Left lung (tissue), 10 donors: ENCODE data around the gene WDR27. TPM values are rescaled to one million over a fixed set of nuclear protein-coding genes. Genes with fewer than 3 reads are reported as not detected.
"Not testable (repeated sequence)": the region's sequence is repeated elsewhere in the genome, so short reads cannot be mapped to it uniquely, and the experiment has no call there.

Experiments
- ATAC-seq: fragments of 200-7000 bp; cut with Tn5 transposase; one replicate; pipeline ENCODE4 v1.9.1; 2020; ENCODE audit warnings: moderate library complexity
- DNase-seq, 4 donors: peaks; one replicate each; pipeline ENCODE4 v3.0.0-alpha.2; 2013 to 2020
- H3K27ac ChIP-seq, 2 donors: fragments of 200-600 bp; sonication (generic) in 1 of 2; one replicate each; pipeline versions ENCODE4 v1.5.0 to v1.8.0; 2020 to 2021
- H3K27me3 ChIP-seq, 2 donors: fragments of 200-600 bp; sonication (generic) in 1 of 2; one replicate each; pipeline versions ENCODE4 v1.5.0 to v1.8.0; 2020 to 2021
- H3K36me3 ChIP-seq, 2 donors: fragments of 200-600 bp; sonication (generic) in 1 of 2; one replicate each; pipeline versions ENCODE4 v1.5.0 to v1.8.0; 2020 to 2021
- H3K4me1 ChIP-seq, 2 donors: fragments of 200-600 bp; one replicate each; pipeline ENCODE4 v1.8.0; 2021
- H3K4me3 ChIP-seq, 2 donors: fragments of 200-600 bp; sonication (generic) in 1 of 2; one replicate each; pipeline versions ENCODE4 v1.5.0 to v1.8.0; 2020 to 2021; ENCODE audit warnings: mild to moderate bottlenecking in 1 of 2
- H3K9me3 ChIP-seq, 2 donors: fragments of 200-600 bp; sonication (generic) in 1 of 2; one replicate each; pipeline versions ENCODE4 v1.5.0 to v1.8.0; 2020 to 2021
- CTCF ChIP-seq, 2 donors: fragments of 200-600 bp; sonication (generic) in 1 of 2; IDR thresholded peaks; one replicate each; pipeline versions ENCODE4 v1.5.0 to v1.8.0; 2021; ENCODE audit warnings: antibody characterized with exemption in 2 of 2
- intact Hi-C, 2 donors: fragments of 100-400 bp; cut with DNase I; formaldehyde crosslinking; loops; one replicate each; pipeline versions ENCODE4 v1.11.2 to v1.14.2; 2022
- polyA plus RNA-seq, 6 donors: library from polyadenylated mRNA; unstranded; fragments of 120-200 nt; gene quantifications; one replicate each; pipeline ENCODE4 v1.2.1, GENCODE V29; 2013; ENCODE audit not compliant: insufficient read length in 6 of 6
- total RNA-seq, 2 donors: library from RNA; stranded (reverse); fragmentation: NEBNext Ultra II Directional; extraction: Animal tissue kit (Norgen Biotek cat#: 25700); gene quantifications; one replicate each; pipeline ENCODE4 v1.2.1, GENCODE V29; 2021
- donor health status: DM: no; HTN: yes; CAD: no.
- donor health status: DM: no; HTN: no; CAD: no.

The WDR27 gene
- total and polyA plus RNA-seq, 8 donors, result 31.3 to 104 (median 86.3) TPM

DNA sequence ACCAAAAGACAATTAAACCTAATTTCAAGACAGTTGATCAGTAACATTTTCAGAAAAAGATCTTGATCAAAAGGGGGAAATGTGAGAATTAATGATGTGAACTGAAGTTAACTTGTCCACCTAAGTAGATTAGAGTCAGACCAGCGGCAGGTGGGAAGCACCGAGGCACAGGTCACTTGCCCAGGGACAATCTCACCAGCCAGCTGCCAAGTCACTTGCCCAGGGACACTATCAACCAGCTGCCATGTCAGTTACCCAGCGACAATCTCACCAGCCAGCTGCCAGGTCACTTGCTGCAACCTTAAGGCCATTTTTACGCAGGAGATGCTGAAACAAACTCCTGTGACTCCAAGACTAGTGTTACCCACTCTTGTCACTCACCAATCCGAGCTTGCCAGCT lies 260.5 kb downstream of the WDR27 start:
- intact Hi-C loops, result no loop called here

GRCh38 chr6:169439710-169440109 lies 262.1 kb downstream of the WDR27 start:
- Histone ChIP-seq H3K9me3 (peaks cover 0 to 9% of the 10 kb centered on the region in 2 donors), H3K4me1 (no peaks in the 10 kb centered on the region), H3K27me3 (no peaks in the 10 kb centered on the region), H3K4me3 (no peak overlapping the region), H3K27ac (no peak overlapping the region), H3K36me3 (peaks cover 0 to 2% of the 10 kb centered on the region in 2 donors)
- TF ChIP-seq CTCF (IDR thresholded peaks at IDR 0.05), result no peak
- no peak for DNase-seq
- no peak for ATAC-seq
- intact Hi-C loops, result no loop called here

More for the DNA sequence above, 260.5 kb downstream of the WDR27 start:
- TF ChIP-seq CTCF (IDR thresholded peaks at IDR 0.05), result no peak
- DNase-seq (no peak), ATAC-seq (no peak)
- no peak overlapping the region for H3K27ac ChIP-seq
- peaks cover 0 to 2% of the 10 kb centered on the region in 2 donors for H3K36me3 ChIP-seq
- no peak overlapping the region for H3K4me3 ChIP-seq
- H3K4me1 ChIP-seq, result no peaks in the 10 kb centered on the region
- no peaks in the 10 kb centered on the region for H3K27me3 ChIP-seq
- peaks cover 0 to 2% of the 10 kb centered on the region in 2 donors for H3K9me3 ChIP-seq

- intact Hi-C loops, DNase-seq, ATAC-seq, H3K27ac ChIP-seq, H3K27me3 ChIP-seq, H3K4me3 ChIP-seq, H3K4me1 ChIP-seq, H3K36me3 ChIP-seq: not testable (repeated sequence)
- H3K9me3 ChIP-seq, result peaks cover 8 to 60% of the 10 kb centered on the region in 2 donors
Observed at GRCh38 chr6:169434554-169434953, 267.3 kb downstream of the WDR27 start.

DNA sequence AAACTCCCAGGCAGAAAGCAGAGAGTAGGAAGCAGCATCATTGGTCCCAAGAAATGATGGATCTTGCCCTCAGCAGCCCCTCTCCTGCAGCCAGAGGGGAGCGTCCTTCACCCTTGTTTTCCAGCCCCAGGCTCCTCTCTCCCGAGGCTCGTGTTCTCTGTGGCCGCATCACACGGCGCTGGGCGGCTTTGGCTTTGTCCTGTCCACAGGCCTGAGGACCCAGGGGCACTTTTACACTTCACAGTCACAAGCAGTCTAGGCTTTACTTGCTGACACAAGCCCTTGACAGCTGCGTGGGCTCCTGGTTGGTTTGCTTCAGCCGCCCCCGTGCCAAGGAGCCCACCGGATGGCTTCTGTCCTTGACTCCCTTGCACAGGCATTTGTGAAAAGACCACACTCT lies 272.8 kb downstream of the WDR27 start:
- TF ChIP-seq CTCF (IDR thresholded peaks at IDR 0.05), result no peak
- Histone ChIP-seq H3K9me3 (peaks cover 8 to 62% of the 10 kb centered on the region in 2 donors), H3K4me3 (no peak overlapping the region), H3K27me3 (no peaks in the 10 kb centered on the region), H3K36me3 (no peaks in the 10 kb centered on the region), H3K4me1 (peaks cover 0 to 4% of the 10 kb centered on the region in 2 donors), H3K27ac (peak overlapping the region in 1 of 2 donors; percentile 86)
- DNase-seq (no peak), ATAC-seq (no peak)
- intact Hi-C loops, result no loop called here

DNA sequence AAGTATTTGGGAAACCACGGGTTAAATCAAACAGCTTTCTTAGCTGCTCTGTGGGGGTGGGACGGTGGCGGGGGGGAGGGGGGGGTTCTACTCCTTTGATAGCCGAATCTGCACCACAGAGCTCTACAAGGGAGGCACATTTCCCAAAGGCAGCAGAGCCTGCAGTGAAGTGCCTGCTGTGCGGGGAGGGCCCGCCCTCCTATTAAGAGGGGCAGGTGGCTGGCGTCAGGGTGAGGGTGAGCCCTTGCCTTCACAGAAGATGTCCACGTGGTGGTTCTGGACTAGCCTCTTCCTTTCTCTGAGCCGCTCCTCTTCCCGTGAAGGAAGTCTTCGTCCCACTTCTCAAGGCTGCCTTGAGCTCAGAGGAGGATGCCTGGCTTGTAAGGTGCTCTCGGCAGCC lies 273.3 kb downstream of the WDR27 start:
- DNase-seq (no peak), ATAC-seq (peak; percentile 74)
- no peaks in the 10 kb centered on the region for H3K27me3 ChIP-seq
- H3K27ac ChIP-seq, result peak overlapping the region; percentile 23 to 86
- no peak for TF ChIP-seq CTCF (IDR thresholded peaks at IDR 0.05)
- H3K4me1 ChIP-seq, result peaks cover 0 to 4% of the 10 kb centered on the region in 2 donors
- intact Hi-C loops, result no loop called here
- no peak overlapping the region for H3K4me3 ChIP-seq
- peaks cover 8 to 57% of the 10 kb centered on the region in 2 donors for H3K9me3 ChIP-seq
- H3K36me3 ChIP-seq, result no peaks in the 10 kb centered on the region

- peaks cover 0 to 4% of the 10 kb centered on the region in 2 donors for H3K4me1 ChIP-seq
- intact Hi-C loops, result no loop called here
- ATAC-seq (peak; percentile 72), DNase-seq (peak in 1 of 4 donors; percentile 63)
- TF ChIP-seq CTCF (IDR thresholded peaks at IDR 0.05), result no peak
- H3K27ac ChIP-seq, result peak overlapping the region; percentile 23 to 86
- no peaks in the 10 kb centered on the region for H3K36me3 ChIP-seq
- H3K27me3 ChIP-seq, result no peaks in the 10 kb centered on the region
- no peak overlapping the region for H3K4me3 ChIP-seq
- H3K9me3 ChIP-seq, result peaks cover 8 to 51% of the 10 kb centered on the region in 2 donors
Observed at GRCh38 chr6:169427856-169428255, 274.0 kb downstream of the WDR27 start.
